NB4 (cell line): ENCODE results near the gene SPATA31D3.
"Not testable (repeated sequence)": the region's sequence is repeated elsewhere in the genome, so short reads cannot be mapped to it uniquely, and the experiment has no call there.

Source experiments
- CTCF ChIP-seq: IDR thresholded peaks from one replicate; pipeline ENCODE4 v1.5.1; 2012; ENCODE audit warnings: low read depth, low read length
- MAX ChIP-seq: IDR thresholded peaks from 2 replicates; pipeline ENCODE4 v1.6.1; 2011; ENCODE audit warnings: low read depth, low read length
- POLR2A ChIP-seq: IDR thresholded peaks from 2 replicates; pipeline ENCODE4 v1.6.1; 2011; ENCODE audit warnings: mild to moderate bottlenecking; ENCODE audit not compliant: insufficient read length; ENCODE audit errors: extremely low read depth

- not testable (repeated sequence) for TF ChIP-seq CTCF, POLR2A, MAX
Observed at GRCh38 chr9:81933547-81933946, 9.8 kb upstream of the SPATA31D3 start.
